HepG2 (cell line): ENCODE measurements around the gene MST1. TPM values are rescaled to one million over a fixed set of nuclear protein-coding genes. Genes with fewer than 3 reads are reported as not detected.

Source experiments
- AGO1 ChIP-seq: fragments of 200-400 bp; formaldehyde crosslinking; IDR thresholded peaks from 2 replicates; pipeline ENCODE4 v1.6.1; 2017; ENCODE audit warnings: mild to moderate bottlenecking, low read depth, low read length, moderate library complexity; ENCODE audit not compliant: poor library complexity, severe bottlenecking
- ARNTL ChIP-seq: sonication (generic); formaldehyde crosslinking; IDR thresholded peaks from 2 replicates; pipeline ENCODE4 v1.4.0; 2020; ENCODE audit warnings: mild to moderate bottlenecking, missing genetic modification reagents
- FOXP1 ChIP-seq, 2 experiments: fragments of 450-650 bp in 1 of 2; IDR thresholded peaks; 2 replicates each; pipeline ENCODE4 v1.6.1; 2017 to 2018; ENCODE audit warnings: antibody characterized with exemption in 1 of 2
- GABPB1 ChIP-seq: IDR thresholded peaks from 2 replicates; pipeline ENCODE4 v1.6.1; 2016; ENCODE audit warnings: mild to moderate bottlenecking, missing genetic modification reagents, moderate library complexity, missing compliant biosample characterization
- GATAD1 ChIP-seq: IDR thresholded peaks from 2 replicates; pipeline ENCODE4 v1.6.1; 2016; ENCODE audit warnings: missing genetic modification reagents, missing compliant biosample characterization
- KDM5A ChIP-seq: fragments of 200-600 bp; sonication (generic); IDR thresholded peaks from 2 replicates; pipeline ENCODE4 v1.7.0; 2018; ENCODE audit warnings: antibody characterized with exemption, mild to moderate bottlenecking, low read length, borderline replicate concordance
- MEF2D ChIP-seq: sonication (generic); formaldehyde crosslinking; IDR thresholded peaks from 2 replicates; pipeline ENCODE4 v1.5.1; 2020; ENCODE audit warnings: mild to moderate bottlenecking, missing genetic modification reagents
- MTA1 ChIP-seq: sonication (generic); formaldehyde crosslinking; IDR thresholded peaks from 2 replicates; pipeline ENCODE4 v1.4.0; 2020; ENCODE audit warnings: missing genetic modification reagents, mild to moderate bottlenecking, borderline replicate concordance
- NFKBIZ ChIP-seq: IDR thresholded peaks from 2 replicates; pipeline ENCODE4 v1.6.1; 2018; ENCODE audit warnings: missing genetic modification reagents, missing compliant biosample characterization
- SP4 ChIP-seq: sonication (generic); formaldehyde crosslinking; IDR thresholded peaks from 2 replicates; pipeline ENCODE4 v1.8.1; 2023; ENCODE audit warnings: mild to moderate bottlenecking, missing genetic modification reagents
- YEATS2 ChIP-seq: sonication (generic); formaldehyde crosslinking; IDR thresholded peaks from 2 replicates; pipeline ENCODE4 v1.4.0; 2020; ENCODE audit warnings: missing genetic modification reagents, borderline replicate concordance
- ZMYM3 ChIP-seq: sonication (generic); formaldehyde crosslinking; IDR thresholded peaks from 2 replicates; pipeline ENCODE4 v1.5.1; 2020; ENCODE audit warnings: mild to moderate bottlenecking, missing genetic modification reagents
- ZNF367 ChIP-seq: sonication (generic); formaldehyde crosslinking; IDR thresholded peaks from 2 replicates; pipeline ENCODE4 v1.4.0; 2020; ENCODE audit warnings: missing genetic modification reagents, borderline replicate concordance
- ZNF703 ChIP-seq: sonication (generic); formaldehyde crosslinking; IDR thresholded peaks from 2 replicates; pipeline ENCODE4 v1.5.1; 2020; ENCODE audit warnings: missing genetic modification reagents, mild to moderate bottlenecking, moderate library complexity, borderline replicate concordance
- ZNF841 ChIP-seq: sonication (generic); formaldehyde crosslinking; IDR thresholded peaks from 2 replicates; pipeline ENCODE4 v1.8.1; 2023; ENCODE audit warnings: missing genetic modification reagents, borderline replicate concordance
- polyA plus RNA-seq, 8 experiments: library from polyadenylated mRNA; depleted of rRNA in 3 of 8; stranded (reverse) in 7 of 8; unstranded in 1 of 8; fragments of >200 nt; fragmentation: Illumina TruSeq in 4 of 8; extraction: Trizol in 4 of 8; gene quantifications; 2 replicates each; pipeline versions ENCODE4 v1.2.1 to v1.2.3, GENCODE V29; 2011 to 2016; ENCODE audit warnings: low read depth in 4 of 8, missing spikeins in 1 of 8, mixed read lengths in 1 of 8; ENCODE audit not compliant: insufficient read depth in 1 of 8
- total RNA-seq, 5 experiments: library from RNA; depleted of rRNA; stranded (reverse); fragments of >200 nt; fragmentation: Illumina TruSeq; extraction: Trizol; gene quantifications; 2 replicates each; pipeline ENCODE4 v1.2.3, GENCODE V29; 2016; ENCODE audit warnings: low read depth in 1 of 5
- TF ChIP-seq, protein P1 (sequence below): sonication (generic); formaldehyde crosslinking; IDR thresholded peaks from 2 replicates; pipeline ENCODE4 v1.4.0; 2020; ENCODE audit warnings: missing genetic modification reagents, mild to moderate bottlenecking, borderline replicate concordance
- TF ChIP-seq, protein P2 (sequence below): sonication (generic); formaldehyde crosslinking; IDR thresholded peaks from 2 replicates; pipeline ENCODE4 v1.4.0; 2020; ENCODE audit warnings: missing genetic modification reagents
- TF ChIP-seq, protein P3 (sequence below): sonication (generic); formaldehyde crosslinking; IDR thresholded peaks from 2 replicates; pipeline ENCODE4 v1.5.0; 2020; ENCODE audit warnings: missing genetic modification reagents
- TF ChIP-seq, protein P4 (sequence below): sonication (generic); formaldehyde crosslinking; IDR thresholded peaks from 2 replicates; pipeline ENCODE4 v1.5.0; 2020; ENCODE audit warnings: mild to moderate bottlenecking, missing genetic modification reagents
- TF ChIP-seq, protein P5 (sequence below): IDR thresholded peaks from 2 replicates; pipeline ENCODE4 v1.6.1; 2016; ENCODE audit warnings: low read depth, borderline replicate concordance
- TF ChIP-seq, protein P6 (sequence below): sonication (generic); formaldehyde crosslinking; IDR thresholded peaks from 2 replicates; pipeline ENCODE4 v1.5.0; 2020; ENCODE audit warnings: missing genetic modification reagents

The MST1 gene
- total and polyA plus RNA-seq, 2 of the 13 experiments (the other 11 are each of a cell fraction or from before 2014, with no cell fraction given) = 189 to 452 TPM

DNA sequence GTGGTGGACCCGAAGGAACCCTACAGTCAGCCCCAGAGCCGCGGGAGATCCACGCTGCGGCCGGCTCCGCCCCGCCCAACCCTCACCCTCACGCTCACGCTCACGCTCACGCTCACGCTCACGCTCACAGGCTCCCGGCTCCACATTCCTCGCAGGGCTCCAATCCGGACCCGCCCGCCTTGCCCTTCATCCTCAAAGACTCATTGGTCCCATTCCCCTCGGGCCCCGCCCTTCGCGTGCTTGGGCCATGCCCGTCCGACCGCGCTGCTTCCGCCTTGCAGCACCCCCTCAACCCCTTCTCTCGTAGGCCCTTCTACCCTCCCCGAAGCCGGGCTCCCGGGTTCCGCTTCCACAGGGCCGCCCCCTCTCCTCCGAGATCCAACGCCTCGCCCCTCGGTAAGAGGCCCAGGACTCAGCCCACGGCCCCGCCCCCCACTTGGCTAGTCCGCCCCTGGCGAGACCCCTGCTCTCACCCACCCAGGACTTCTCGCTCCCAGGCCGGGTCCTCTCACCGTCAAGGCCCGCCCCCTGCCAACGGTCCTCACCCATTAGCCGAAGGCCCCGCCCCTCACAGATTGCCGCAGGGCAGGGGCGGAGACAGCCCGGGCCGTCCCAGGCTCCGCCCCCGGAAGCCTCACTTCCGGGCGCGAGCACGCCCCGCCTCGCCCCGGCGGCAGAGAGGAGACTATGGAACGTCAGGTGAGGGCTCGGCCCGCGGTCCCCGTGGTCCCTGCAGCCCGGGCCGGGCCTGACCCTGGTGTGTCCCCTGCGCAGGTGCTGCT lies 15.4 kb downstream of the MST1 start, which contains the start of gene APEH (continued):
- TF ChIP-seq, protein P1, sequence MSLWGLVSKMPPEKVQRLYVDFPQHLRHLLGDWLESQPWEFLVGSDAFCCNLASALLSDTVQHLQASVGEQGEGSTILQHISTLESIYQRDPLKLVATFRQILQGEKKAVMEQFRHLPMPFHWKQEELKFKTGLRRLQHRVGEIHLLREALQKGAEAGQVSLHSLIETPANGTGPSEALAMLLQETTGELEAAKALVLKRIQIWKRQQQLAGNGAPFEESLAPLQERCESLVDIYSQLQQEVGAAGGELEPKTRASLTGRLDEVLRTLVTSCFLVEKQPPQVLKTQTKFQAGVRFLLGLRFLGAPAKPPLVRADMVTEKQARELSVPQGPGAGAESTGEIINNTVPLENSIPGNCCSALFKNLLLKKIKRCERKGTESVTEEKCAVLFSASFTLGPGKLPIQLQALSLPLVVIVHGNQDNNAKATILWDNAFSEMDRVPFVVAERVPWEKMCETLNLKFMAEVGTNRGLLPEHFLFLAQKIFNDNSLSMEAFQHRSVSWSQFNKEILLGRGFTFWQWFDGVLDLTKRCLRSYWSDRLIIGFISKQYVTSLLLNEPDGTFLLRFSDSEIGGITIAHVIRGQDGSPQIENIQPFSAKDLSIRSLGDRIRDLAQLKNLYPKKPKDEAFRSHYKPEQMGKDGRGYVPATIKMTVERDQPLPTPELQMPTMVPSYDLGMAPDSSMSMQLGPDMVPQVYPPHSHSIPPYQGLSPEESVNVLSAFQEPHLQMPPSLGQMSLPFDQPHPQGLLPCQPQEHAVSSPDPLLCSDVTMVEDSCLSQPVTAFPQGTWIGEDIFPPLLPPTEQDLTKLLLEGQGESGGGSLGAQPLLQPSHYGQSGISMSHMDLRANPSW = peak; percentile 82; the same call in 1 of the 2 replicates
- TF ChIP-seq, protein P2, sequence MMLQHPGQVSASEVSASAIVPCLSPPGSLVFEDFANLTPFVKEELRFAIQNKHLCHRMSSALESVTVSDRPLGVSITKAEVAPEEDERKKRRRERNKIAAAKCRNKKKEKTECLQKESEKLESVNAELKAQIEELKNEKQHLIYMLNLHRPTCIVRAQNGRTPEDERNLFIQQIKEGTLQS (CRISPR knock-in tag) = no peak
- TF ChIP-seq MEF2D (CRISPR knock-in tag) = peak; percentile 85
- 0 out of 2 replicates have a peak, but pooled peaks have one; percentile 40 for TF ChIP-seq ZNF841
- TF ChIP-seq NFKBIZ (CRISPR knock-in tag) = 0 out of 2 replicates have a peak, but pooled peaks have one; percentile 11
- TF ChIP-seq ZNF703 = 0 out of 2 replicates have a peak, but pooled peaks have one; percentile 44
- TF ChIP-seq, protein P3, sequence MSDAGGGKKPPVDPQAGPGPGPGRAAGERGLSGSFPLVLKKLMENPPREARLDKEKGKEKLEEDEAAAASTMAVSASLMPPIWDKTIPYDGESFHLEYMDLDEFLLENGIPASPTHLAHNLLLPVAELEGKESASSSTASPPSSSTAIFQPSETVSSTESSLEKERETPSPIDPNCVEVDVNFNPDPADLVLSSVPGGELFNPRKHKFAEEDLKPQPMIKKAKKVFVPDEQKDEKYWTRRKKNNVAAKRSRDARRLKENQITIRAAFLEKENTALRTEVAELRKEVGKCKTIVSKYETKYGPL (CRISPR knock-in tag) = no peak
- TF ChIP-seq, protein P4, sequence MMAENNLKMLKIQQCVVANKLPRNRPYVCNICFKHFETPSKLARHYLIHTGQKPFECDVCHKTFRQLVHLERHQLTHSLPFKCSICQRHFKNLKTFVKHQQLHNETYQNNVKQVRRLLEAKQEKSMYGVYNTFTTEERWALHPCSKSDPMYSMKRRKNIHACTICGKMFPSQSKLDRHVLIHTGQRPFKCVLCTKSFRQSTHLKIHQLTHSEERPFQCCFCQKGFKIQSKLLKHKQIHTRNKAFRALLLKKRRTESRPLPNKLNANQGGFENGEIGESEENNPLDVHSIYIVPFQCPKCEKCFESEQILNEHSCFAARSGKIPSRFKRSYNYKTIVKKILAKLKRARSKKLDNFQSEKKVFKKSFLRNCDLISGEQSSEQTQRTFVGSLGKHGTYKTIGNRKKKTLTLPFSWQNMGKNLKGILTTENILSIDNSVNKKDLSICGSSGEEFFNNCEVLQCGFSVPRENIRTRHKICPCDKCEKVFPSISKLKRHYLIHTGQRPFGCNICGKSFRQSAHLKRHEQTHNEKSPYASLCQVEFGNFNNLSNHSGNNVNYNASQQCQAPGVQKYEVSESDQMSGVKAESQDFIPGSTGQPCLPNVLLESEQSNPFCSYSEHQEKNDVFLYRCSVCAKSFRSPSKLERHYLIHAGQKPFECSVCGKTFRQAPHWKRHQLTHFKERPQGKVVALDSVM = no peak
- no peak for TF ChIP-seq ZNF367
- no peak for TF ChIP-seq FOXP1 (IDR thresholded peaks at IDR 0.05)
- no peak for TF ChIP-seq FOXP1 (CRISPR knock-in tag; IDR thresholded peaks at IDR 0.05)
- TF ChIP-seq, protein P5, sequence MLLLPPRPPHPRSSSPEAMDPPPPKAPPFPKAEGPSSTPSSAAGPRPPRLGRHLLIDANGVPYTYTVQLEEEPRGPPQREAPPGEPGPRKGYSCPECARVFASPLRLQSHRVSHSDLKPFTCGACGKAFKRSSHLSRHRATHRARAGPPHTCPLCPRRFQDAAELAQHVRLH (CRISPR knock-in tag) = peak; percentile 12; the same call in 1 of the 2 replicates
- TF ChIP-seq YEATS2 (CRISPR knock-in tag) = peak; percentile 17; the same call in 1 of the 2 replicates
- peak; percentile 61 for TF ChIP-seq ZMYM3
- TF ChIP-seq MTA1 (CRISPR knock-in tag) = 0 out of 2 replicates have a peak, but pooled peaks have one; percentile 26
- peak; percentile 93 for TF ChIP-seq SP4 (CRISPR knock-in tag)
- peak; percentile 93 for TF ChIP-seq GABPB1
- peak; percentile 76 for TF ChIP-seq AGO1
- TF ChIP-seq GATAD1 = peak; percentile 72
- peak; percentile 61; the same call in 1 of the 2 replicates for TF ChIP-seq KDM5A
- 0 out of 2 replicates have a peak, but pooled peaks have one; percentile 19 for TF ChIP-seq ARNTL (CRISPR knock-in tag)
- TF ChIP-seq, protein P6, sequence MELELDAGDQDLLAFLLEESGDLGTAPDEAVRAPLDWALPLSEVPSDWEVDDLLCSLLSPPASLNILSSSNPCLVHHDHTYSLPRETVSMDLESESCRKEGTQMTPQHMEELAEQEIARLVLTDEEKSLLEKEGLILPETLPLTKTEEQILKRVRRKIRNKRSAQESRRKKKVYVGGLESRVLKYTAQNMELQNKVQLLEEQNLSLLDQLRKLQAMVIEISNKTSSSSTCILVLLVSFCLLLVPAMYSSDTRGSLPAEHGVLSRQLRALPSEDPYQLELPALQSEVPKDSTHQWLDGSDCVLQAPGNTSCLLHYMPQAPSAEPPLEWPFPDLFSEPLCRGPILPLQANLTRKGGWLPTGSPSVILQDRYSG = no peak
